Vagina (tissue), 2 donors: Measurements from ENCODE around the gene CYYR1. TPM values are rescaled to one million over a fixed set of nuclear protein-coding genes. Genes with fewer than 3 reads are reported as not detected.

Experiments
- DNase-seq, 2 donors: peaks; one replicate each; pipeline ENCODE4 v3.0.0-alpha.2; 2017; ENCODE audit errors: extremely low spot score in 2 of 2
- H3K27ac ChIP-seq: fragments of 200-600 bp; sonication (generic); one replicate; pipeline ENCODE4 v1.5.1; 2019
- H3K27me3 ChIP-seq: fragments of 200-600 bp; sonication (generic); one replicate; pipeline ENCODE4 v1.5.1; 2019
- H3K36me3 ChIP-seq, 2 donors: fragments of 200-600 bp; sonication (generic); one replicate each; pipeline ENCODE4 v1.5.1; 2017 to 2019
- H3K4me1 ChIP-seq: fragments of 200-600 bp; sonication (generic); one replicate; pipeline ENCODE4 v1.5.1; 2019
- H3K4me3 ChIP-seq, 2 donors: fragments of 200-600 bp; sonication (generic); 1 replicate in 1 of 2; 2 replicates in 1 of 2; pipeline ENCODE4 v1.5.1; 2016 to 2019
- H3K9me3 ChIP-seq: fragments of 200-600 bp; sonication (generic); one replicate; pipeline ENCODE4 v1.5.1; 2019
- POLR2A ChIP-seq, 2 donors: fragments of 450-650 bp; IDR thresholded peaks; one replicate each; pipeline ENCODE4 v1.6.1; 2017; ENCODE audit warnings: antibody characterized with exemption in 2 of 2, mild to moderate bottlenecking in 2 of 2, moderate library complexity in 2 of 2
- POLR2AphosphoS5 ChIP-seq, 2 donors: sonication (generic); formaldehyde crosslinking; IDR thresholded peaks; one replicate each; pipeline ENCODE4 v1.9.0; 2017; ENCODE audit warnings: antibody characterized with exemption in 2 of 2, mild to moderate bottlenecking in 2 of 2, low read depth in 1 of 2; ENCODE audit not compliant: insufficient read depth in 1 of 2
- intact Hi-C: fragments of 100-400 bp; cut with DNase I; formaldehyde crosslinking; loops from one replicate; pipeline ENCODE4 v1.15.1; 2023
- total RNA-seq: library from RNA; depleted of rRNA; stranded (reverse); fragments of >200 nt; gene quantifications from one replicate; pipeline ENCODE4 v1.2.3, GENCODE V29; 2016
- TF ChIP-seq, protein P1 (sequence below), 3 experiments: fragments of 450-650 bp in 2 of 3; fragments of 200-600 bp in 1 of 3; sonication (generic) in 1 of 3; IDR thresholded peaks; one replicate each; pipeline ENCODE4 v1.5.1; 2017 to 2019; ENCODE audit warnings: antibody characterized with exemption in 3 of 3, mild to moderate bottlenecking in 2 of 3, moderate library complexity in 2 of 3

CYYR1 gene
- total RNA-seq, 1 donor from 2014 or later = 12.3 TPM

DNA sequence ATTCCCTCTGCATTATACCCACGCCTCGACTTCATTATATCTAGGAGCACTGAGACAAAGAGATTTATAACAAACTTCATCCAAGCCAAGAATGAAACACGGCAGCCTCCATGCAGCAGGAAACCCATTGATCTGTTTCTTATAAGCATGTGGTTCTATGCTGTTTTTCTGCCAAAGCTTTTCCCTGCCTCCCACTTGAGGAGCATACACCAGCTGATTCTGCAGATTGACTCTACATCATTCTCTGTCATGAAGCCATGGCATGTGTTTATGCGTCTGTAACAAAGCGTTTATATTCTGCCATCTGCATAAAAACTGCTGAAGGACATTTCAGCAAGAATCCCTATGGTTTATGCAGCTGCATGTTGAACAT lies 102.0 kb downstream of the CYYR1 start:
- H3K9me3 ChIP-seq = no peaks in the 10 kb centered on the region
- intact Hi-C loops = no loop called here
- H3K27me3 ChIP-seq = no peaks in the 10 kb centered on the region
- no peak overlapping the region for H3K4me3 ChIP-seq
- no peak overlapping the region for H3K27ac ChIP-seq
- TF ChIP-seq, protein P1, sequence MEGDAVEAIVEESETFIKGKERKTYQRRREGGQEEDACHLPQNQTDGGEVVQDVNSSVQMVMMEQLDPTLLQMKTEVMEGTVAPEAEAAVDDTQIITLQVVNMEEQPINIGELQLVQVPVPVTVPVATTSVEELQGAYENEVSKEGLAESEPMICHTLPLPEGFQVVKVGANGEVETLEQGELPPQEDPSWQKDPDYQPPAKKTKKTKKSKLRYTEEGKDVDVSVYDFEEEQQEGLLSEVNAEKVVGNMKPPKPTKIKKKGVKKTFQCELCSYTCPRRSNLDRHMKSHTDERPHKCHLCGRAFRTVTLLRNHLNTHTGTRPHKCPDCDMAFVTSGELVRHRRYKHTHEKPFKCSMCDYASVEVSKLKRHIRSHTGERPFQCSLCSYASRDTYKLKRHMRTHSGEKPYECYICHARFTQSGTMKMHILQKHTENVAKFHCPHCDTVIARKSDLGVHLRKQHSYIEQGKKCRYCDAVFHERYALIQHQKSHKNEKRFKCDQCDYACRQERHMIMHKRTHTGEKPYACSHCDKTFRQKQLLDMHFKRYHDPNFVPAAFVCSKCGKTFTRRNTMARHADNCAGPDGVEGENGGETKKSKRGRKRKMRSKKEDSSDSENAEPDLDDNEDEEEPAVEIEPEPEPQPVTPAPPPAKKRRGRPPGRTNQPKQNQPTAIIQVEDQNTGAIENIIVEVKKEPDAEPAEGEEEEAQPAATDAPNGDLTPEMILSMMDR (IDR thresholded peaks at IDR 0.05) = no peak
- TF ChIP-seq POLR2AphosphoS5 (IDR thresholded peaks at IDR 0.05; ENCODE audit: insufficient read depth in 1 of 2, low read depth in 1 of 2) (no peak), POLR2A (IDR thresholded peaks at IDR 0.05) (no peak)
- no peak for DNase-seq
- H3K4me1 ChIP-seq = peaks cover 4% of the 10 kb centered on the region
- no peaks in the 10 kb centered on the region for H3K36me3 ChIP-seq

DNA sequence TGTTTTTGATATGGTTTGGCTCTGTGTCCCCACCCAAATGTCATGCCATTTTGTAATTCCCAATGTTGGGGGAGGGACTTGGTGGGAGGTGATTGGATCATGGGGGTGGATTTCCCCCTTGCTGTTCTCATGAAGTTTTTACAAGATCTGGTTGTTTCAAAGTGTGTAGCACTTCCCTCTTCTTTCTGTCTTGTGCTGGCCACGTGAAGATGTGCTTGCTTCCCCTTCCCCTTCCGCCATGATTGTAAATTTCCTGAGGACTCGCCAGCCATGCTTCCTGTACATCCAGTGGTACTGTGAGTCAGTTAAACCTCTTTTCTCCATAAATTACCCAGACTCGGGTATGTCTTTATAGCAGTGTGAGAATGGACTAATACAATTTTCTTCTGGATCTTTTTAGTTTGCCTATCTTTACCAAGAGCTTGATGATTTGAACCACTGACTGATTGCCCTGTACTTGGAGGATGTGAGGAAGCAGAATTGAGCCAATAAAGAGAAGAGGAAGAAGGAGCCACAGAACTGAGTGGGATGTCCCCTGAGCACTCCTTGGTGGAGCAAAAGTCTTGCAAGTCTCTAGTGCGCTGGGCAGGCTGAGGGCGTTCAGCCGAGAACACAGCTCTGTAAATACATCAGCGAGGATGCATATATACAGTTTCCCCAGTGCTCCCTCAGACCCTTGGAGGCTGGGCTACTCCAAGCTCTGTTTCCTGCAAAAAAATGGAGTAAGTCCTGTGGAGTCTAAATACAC lies 102.6 kb downstream of the CYYR1 start:
- Histone ChIP-seq H3K4me1 (peaks cover 4% of the 10 kb centered on the region), H3K4me3 (no peak overlapping the region), H3K27ac (no peak overlapping the region), H3K36me3 (no peaks in the 10 kb centered on the region), H3K9me3 (no peaks in the 10 kb centered on the region), H3K27me3 (no peaks in the 10 kb centered on the region)
- no peak for DNase-seq
- intact Hi-C loops = no loop called here
- TF ChIP-seq POLR2A (IDR thresholded peaks at IDR 0.05) (no peak), POLR2AphosphoS5 (IDR thresholded peaks at IDR 0.05; ENCODE audit: insufficient read depth in 1 of 2, low read depth in 1 of 2) (no peak)
- TF ChIP-seq, protein P1 (IDR thresholded peaks at IDR 0.05) = no peak

DNA sequence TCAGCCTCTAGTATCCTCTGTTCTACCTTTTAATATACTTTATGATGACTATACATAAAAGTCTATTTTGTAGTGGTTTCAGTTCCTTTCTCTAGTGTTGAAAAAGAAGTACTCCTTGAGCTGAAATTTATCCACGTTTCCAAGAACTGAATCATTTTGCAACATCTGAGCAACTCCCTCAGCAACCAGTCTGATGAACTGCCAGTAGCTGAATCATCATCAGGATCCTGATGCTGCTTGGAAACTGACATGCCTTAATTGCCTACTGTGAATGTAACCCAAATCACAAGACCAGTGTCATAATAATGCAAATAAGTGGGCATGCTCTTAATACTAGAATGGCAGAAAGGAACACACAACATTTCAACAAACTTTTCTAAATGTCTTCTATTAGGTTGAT lies 103.3 kb downstream of the CYYR1 start:
- no peak for DNase-seq

DNA sequence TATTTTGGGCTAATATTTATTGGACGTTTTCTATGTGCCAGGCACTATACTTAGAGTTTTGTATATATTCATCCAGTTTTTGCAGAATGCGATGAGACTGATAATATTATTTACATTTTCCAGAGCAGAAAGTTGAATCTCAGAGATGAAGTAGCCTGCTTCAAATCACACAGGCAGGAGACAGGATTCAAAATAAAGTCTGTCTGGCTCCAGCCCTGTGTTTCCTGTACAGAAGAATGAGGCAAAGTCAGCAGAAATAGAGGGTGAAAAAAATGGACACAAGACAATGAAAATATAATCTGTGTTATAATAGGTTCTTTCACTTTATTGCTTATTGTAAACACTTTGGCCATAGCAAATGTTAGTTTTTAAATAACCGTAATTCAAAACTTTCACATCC lies 107.2 kb downstream of the CYYR1 start:
- H3K27ac ChIP-seq = no peak overlapping the region
- no peak for DNase-seq
- intact Hi-C loops = no loop called here
- H3K4me3 ChIP-seq = no peak overlapping the region
- H3K9me3 ChIP-seq = no peaks in the 10 kb centered on the region
- no peaks in the 10 kb centered on the region for H3K36me3 ChIP-seq
- no peaks in the 10 kb centered on the region for H3K27me3 ChIP-seq
- H3K4me1 ChIP-seq = peaks cover 4% of the 10 kb centered on the region
- TF ChIP-seq POLR2A (IDR thresholded peaks at IDR 0.05) = no peak
- TF ChIP-seq, protein P1 (IDR thresholded peaks at IDR 0.05) = no peak
- TF ChIP-seq POLR2AphosphoS5 (IDR thresholded peaks at IDR 0.05; ENCODE audit: insufficient read depth in 1 of 2, low read depth in 1 of 2) = no peak

More for the DNA sequence above, 103.3 kb downstream of the CYYR1 start:
- H3K36me3 ChIP-seq = no peaks in the 10 kb centered on the region
- TF ChIP-seq POLR2A (IDR thresholded peaks at IDR 0.05) (no peak), POLR2AphosphoS5 (IDR thresholded peaks at IDR 0.05; ENCODE audit: insufficient read depth in 1 of 2, low read depth in 1 of 2) (no peak)
- TF ChIP-seq, protein P1 (IDR thresholded peaks at IDR 0.05) = no peak
- H3K27me3 ChIP-seq = no peaks in the 10 kb centered on the region
- H3K27ac ChIP-seq = no peak overlapping the region
- H3K4me1 ChIP-seq = peaks cover 4% of the 10 kb centered on the region
- H3K9me3 ChIP-seq = no peaks in the 10 kb centered on the region
- intact Hi-C loops = no loop called here
- H3K4me3 ChIP-seq = no peak overlapping the region

DNA sequence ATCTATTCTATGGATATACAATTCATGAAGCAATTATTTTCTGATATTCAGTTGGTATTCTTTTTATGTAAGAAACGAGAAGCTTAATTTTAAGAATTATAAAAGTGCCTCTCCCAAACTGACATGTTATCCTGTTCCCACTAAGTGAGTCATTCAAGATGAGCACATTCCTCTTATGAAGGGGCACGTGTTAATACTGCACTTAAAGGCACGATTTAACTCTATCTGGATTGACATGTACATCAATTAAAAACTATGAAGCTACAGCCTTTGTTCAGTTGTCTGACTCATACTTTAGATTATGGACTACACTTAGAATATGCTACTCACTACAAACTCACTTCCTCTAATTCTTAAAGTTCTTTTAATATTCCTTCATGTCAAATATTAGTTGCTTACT lies 111.6 kb downstream of the CYYR1 start:
- H3K36me3 ChIP-seq = no peaks in the 10 kb centered on the region
- no peaks in the 10 kb centered on the region for H3K27me3 ChIP-seq
- no peak for DNase-seq
- H3K4me1 ChIP-seq = no peaks in the 10 kb centered on the region
- H3K27ac ChIP-seq = no peak overlapping the region
- TF ChIP-seq, protein P1 (IDR thresholded peaks at IDR 0.05) = no peak
- TF ChIP-seq POLR2AphosphoS5 (IDR thresholded peaks at IDR 0.05; ENCODE audit: insufficient read depth in 1 of 2, low read depth in 1 of 2) (no peak), POLR2A (IDR thresholded peaks at IDR 0.05) (no peak)
- intact Hi-C loops = no loop called here
- H3K4me3 ChIP-seq = no peak overlapping the region
- H3K9me3 ChIP-seq = no peaks in the 10 kb centered on the region
